Measurements from ENCODE around the gene CARD19.

Gene CARD19

DNA sequence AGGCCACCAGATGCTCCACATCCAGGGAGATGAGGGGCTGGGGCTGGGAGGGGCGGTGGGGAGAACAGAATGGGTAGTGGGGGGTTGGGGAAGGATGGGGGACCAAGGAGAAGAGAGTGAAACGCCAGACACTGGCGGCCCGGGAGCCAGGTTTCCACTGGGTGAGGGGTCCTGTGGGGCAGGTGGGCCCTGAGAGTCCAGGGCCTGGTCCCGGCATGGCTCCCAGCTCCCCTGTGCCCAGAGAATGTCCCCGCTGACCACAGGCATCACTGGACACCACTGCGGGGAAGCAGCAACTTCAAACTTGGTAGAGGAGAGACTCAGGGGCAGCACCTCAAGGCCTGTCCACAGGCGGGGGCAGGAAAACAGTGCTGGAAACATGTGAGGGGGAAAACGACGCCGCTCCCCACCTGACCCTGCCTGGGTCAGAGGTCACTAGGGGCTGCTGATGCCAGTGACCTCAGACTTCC lies 24.9 kb downstream of the CARD19 start:
- no peak for DNase-seq (ENCODE audit: low read depth)
- H3K4me3 ChIP-seq (ENCODE audit: low read depth, low read length) = no peak overlapping the region
- TF ChIP-seq, protein P1, sequence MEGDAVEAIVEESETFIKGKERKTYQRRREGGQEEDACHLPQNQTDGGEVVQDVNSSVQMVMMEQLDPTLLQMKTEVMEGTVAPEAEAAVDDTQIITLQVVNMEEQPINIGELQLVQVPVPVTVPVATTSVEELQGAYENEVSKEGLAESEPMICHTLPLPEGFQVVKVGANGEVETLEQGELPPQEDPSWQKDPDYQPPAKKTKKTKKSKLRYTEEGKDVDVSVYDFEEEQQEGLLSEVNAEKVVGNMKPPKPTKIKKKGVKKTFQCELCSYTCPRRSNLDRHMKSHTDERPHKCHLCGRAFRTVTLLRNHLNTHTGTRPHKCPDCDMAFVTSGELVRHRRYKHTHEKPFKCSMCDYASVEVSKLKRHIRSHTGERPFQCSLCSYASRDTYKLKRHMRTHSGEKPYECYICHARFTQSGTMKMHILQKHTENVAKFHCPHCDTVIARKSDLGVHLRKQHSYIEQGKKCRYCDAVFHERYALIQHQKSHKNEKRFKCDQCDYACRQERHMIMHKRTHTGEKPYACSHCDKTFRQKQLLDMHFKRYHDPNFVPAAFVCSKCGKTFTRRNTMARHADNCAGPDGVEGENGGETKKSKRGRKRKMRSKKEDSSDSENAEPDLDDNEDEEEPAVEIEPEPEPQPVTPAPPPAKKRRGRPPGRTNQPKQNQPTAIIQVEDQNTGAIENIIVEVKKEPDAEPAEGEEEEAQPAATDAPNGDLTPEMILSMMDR (IDR thresholded peaks at IDR 0.05; ENCODE audit: insufficient read depth, low read depth, low read length, missing control alignments) = no peak

DNA sequence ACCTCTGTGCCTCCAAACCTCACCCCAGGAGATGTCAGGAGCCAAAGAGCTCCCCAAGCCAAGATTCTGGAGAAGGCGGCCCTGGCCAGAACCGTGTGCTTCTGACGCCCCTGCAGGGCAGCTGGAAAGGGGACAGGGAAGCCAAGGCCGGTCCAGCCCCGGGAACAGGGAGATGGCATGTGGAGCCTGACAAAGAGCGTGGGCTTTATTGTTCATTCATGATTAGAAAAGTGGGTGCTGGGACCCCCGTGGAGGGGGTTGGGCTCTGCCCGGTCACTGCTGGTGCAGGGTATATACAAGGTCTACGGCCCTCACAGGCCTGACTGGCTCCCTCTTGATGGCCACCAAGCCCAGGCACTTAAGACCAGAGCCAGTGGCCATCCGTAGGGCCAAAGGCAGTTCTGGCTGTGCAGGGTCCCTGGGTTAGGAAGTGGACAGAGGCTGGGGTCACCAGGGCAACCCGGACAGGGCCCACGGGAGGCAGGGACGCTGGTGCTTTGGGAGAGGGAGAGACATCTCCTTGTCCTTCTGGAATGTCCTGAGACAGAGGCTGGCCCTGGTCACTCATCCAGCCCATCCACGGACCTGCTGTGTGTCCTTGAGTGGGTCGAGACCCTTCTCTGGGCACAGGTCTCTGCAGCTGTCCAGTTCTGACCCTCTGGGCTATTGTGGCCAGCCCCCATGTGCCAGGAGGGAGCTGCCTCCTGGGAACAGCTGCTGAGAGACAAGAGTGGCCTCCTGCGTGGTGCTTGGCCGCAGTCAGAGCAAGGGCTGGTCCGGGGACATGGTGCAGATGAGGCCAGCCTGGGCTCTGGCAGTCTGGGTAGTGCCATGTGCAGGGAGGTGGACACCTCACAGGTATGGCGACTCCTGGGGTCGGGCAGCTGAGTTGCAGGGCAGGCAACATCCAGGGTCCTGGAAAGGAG lies 25.6 kb downstream of the CARD19 start:
- TF ChIP-seq, protein P1 (IDR thresholded peaks at IDR 0.05; ENCODE audit: insufficient read depth, low read depth, low read length, missing control alignments) = no peak
- DNase-seq (ENCODE audit: low read depth) = no peak
- H3K4me3 ChIP-seq (ENCODE audit: low read depth, low read length) = no peak overlapping the region

DNA sequence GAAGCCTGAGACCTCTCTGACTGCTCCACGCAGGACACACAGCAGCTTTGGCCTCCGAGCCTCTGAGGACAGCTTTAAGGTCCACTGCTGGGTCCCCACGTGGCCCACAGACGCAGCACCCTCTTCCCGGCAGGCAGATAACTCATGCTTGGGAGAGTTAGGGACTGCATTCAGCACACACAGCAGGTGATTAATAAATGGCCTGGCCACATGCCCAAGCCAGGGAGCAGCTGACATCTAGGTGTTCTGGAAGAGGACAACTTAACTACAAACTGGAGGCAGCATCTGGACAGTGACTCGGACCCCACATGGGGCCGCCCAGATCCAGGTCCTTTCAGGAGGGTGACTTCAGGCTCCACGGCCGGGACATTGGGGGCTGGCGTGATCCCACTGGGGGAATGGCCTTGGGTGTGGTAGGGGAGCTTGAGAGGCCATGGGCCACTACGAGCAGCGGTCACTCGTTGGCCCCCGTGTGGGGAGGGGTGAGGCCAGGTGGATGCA lies 26.8 kb downstream of the CARD19 start:
- H3K4me3 ChIP-seq (ENCODE audit: low read depth, low read length) = no peak overlapping the region
- TF ChIP-seq, protein P1 (IDR thresholded peaks at IDR 0.05; ENCODE audit: insufficient read depth, low read depth, low read length, missing control alignments) = no peak
- no peak for DNase-seq (ENCODE audit: low read depth)

DNA sequence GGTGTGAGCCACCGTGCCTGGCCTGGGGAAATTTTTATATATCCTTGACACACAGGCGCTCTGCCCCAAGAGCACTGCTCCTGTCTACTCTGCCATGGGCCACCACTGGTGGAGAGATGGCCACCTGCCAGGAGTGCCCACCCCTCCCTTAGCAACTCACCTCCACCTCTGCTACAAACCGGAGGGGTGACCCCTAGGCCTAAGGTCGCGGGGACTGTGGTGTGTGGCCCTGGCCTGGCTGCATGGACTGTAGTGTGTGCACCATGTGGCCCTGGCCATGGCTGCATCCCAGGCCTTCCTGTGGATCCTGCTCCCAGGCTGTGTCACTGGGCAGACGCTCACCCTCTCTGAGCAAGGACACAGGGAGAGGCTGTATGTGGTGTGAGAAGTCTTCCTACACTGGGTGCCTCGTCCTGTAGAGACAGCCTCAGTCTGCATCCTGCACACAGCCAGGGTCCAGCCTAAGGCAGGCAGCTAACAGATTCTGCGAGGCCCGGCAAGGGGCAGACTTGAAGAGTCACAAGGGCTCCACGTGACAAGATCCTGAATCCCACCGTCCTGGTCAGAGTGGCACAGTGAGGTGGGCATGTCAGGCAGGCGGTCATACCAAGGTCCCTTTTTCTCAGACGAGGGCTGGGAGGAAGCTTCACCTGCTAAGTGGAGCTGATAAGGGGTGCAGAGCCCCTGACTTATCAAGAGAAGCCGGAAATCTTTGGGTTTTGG lies 27.7 kb downstream of the CARD19 start:
- no peak overlapping the region for H3K4me3 ChIP-seq (ENCODE audit: low read depth, low read length)
- TF ChIP-seq, protein P1 (IDR thresholded peaks at IDR 0.05; ENCODE audit: insufficient read depth, low read depth, low read length, missing control alignments) = no peak
- DNase-seq (ENCODE audit: low read depth) = no peak

DNA sequence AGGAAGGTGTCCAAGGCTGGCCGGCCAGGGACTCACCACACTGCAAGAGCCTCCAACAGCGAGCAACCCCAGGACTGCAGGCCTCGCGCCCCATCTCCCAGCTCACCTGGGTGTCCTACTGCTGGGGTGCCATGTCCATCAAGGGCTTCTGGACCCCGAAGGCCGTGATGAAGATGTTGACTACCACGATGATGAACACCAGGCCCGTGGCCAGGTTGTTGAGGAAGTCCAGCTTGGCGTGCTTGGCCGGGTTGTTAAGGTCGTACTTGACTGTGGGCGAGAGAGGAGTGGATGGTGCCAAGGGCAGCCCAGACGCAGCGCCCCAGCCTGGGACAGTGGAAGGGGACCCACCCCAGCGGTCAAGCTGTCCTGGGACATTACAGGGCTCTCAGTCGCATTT lies 28.8 kb downstream of the CARD19 start:
- H3K4me3 ChIP-seq (ENCODE audit: low read depth, low read length) = no peak overlapping the region
- no peak for DNase-seq (ENCODE audit: low read depth)
- TF ChIP-seq, protein P1 (IDR thresholded peaks at IDR 0.05; ENCODE audit: insufficient read depth, low read depth, low read length, missing control alignments) = no peak

DNA sequence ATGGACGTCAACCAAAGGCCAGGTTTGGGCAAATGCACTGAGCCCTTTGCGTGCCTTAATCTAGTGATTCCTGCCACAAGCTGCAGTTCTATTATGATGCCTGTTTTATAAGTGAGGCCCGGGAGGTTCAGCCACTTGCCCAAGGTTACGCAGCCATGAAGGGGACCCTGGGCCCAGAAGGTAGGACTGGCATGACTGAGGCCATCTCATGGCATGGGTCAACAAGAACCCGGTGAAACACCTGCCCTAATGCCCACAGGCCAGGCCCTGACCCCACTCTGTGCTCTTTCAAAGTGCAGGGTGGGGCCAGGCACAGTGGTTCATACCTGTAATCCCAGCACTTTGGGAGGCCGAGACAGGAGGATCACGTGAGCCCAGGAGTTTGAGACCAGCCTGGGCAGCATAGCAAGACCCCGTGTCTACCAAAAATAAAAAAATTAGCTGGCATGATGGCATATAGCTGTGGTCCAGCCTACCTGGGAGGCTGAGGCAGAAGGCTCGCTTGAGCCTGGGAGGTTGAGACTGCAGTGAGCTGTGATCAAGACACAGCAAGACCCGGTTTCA lies 29.4 kb downstream of the CARD19 start:
- TF ChIP-seq, protein P1 (IDR thresholded peaks at IDR 0.05; ENCODE audit: insufficient read depth, low read depth, low read length, missing control alignments) = no peak
- H3K4me3 ChIP-seq (ENCODE audit: low read depth, low read length) = no peak overlapping the region
- no peak for DNase-seq (ENCODE audit: low read depth)

All from GM12865 (cell line).